H1 (cell line): ENCODE measurements around the gene GMIP. TPM values are rescaled to one million over a fixed set of nuclear protein-coding genes. Genes with fewer than 3 reads are reported as not detected.

Source experiments
- polyA plus RNA-seq, 7 experiments: library from polyadenylated mRNA; depleted of rRNA in 3 of 7; stranded (reverse) in 5 of 7; unstranded in 2 of 7; fragments of >200 nt in 5 of 7; fragments of 200-250 nt in 2 of 7; gene quantifications; 1 replicate in 5 of 7; 2 replicates in 1 of 7; 4 replicates in 1 of 7; pipeline versions ENCODE4 v1.2.1 to v1.2.3, GENCODE V29; 2011 to 2013; ENCODE audit warnings: missing spikeins in 2 of 7, mixed read lengths in 2 of 7
- total RNA-seq: library from RNA; stranded (reverse); fragmentation: NEBNext Ultra II Directional; extraction: Animal tissue kit (Norgen Biotek cat#: 25700); gene quantifications from 2 replicates; pipeline ENCODE4 v1.2.1, GENCODE V29; 2021
- TF ChIP-seq, protein P1 (sequence below): fragments of 300-600 bp; sonication (generic); IDR thresholded peaks from 2 replicates; pipeline ENCODE4 v1.7.1; 2012; ENCODE audit warnings: low read length, moderate library complexity, mild to moderate bottlenecking, inconsistent platforms; ENCODE audit not compliant: insufficient replicate concordance

Gene GMIP
- total and polyA plus RNA-seq, 2 of the 8 experiments (the other 6 are each of a cell fraction or from before 2014, with no cell fraction given): 5.7 to 18.1 TPM

DNA sequence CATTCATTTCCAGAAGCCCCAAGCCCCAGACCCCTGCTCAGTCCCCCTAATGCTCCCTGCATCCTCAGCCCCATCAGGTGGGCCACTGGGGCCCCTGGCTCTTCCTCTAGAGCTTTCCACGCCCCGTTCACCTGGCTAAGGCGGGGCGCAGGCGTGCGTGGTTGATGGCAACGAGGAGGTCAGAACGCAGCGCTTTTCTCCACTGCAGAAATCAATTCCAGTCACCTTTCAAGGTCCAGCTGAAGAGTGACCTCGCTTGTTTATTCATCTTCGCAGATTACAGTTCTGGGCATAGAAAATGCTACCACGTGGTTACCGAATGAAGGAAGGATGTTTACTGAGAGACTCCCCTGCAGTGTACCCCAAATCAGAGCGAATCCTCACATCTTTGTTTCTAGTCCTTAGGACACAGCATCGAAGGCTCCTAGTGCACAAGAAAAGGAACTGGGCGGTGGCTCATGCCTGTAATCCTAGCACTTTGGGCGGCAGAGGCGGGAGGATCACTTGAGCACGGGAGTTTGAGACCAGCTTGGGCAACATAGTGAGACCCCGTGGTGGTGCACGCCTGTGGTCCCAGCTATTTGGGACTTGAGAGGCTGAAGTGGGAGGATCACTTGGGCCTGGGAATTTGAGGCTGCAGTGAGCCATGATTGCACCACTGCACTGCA lies 24.1 kb downstream of the GMIP start (continued):
- TF ChIP-seq, protein P1, sequence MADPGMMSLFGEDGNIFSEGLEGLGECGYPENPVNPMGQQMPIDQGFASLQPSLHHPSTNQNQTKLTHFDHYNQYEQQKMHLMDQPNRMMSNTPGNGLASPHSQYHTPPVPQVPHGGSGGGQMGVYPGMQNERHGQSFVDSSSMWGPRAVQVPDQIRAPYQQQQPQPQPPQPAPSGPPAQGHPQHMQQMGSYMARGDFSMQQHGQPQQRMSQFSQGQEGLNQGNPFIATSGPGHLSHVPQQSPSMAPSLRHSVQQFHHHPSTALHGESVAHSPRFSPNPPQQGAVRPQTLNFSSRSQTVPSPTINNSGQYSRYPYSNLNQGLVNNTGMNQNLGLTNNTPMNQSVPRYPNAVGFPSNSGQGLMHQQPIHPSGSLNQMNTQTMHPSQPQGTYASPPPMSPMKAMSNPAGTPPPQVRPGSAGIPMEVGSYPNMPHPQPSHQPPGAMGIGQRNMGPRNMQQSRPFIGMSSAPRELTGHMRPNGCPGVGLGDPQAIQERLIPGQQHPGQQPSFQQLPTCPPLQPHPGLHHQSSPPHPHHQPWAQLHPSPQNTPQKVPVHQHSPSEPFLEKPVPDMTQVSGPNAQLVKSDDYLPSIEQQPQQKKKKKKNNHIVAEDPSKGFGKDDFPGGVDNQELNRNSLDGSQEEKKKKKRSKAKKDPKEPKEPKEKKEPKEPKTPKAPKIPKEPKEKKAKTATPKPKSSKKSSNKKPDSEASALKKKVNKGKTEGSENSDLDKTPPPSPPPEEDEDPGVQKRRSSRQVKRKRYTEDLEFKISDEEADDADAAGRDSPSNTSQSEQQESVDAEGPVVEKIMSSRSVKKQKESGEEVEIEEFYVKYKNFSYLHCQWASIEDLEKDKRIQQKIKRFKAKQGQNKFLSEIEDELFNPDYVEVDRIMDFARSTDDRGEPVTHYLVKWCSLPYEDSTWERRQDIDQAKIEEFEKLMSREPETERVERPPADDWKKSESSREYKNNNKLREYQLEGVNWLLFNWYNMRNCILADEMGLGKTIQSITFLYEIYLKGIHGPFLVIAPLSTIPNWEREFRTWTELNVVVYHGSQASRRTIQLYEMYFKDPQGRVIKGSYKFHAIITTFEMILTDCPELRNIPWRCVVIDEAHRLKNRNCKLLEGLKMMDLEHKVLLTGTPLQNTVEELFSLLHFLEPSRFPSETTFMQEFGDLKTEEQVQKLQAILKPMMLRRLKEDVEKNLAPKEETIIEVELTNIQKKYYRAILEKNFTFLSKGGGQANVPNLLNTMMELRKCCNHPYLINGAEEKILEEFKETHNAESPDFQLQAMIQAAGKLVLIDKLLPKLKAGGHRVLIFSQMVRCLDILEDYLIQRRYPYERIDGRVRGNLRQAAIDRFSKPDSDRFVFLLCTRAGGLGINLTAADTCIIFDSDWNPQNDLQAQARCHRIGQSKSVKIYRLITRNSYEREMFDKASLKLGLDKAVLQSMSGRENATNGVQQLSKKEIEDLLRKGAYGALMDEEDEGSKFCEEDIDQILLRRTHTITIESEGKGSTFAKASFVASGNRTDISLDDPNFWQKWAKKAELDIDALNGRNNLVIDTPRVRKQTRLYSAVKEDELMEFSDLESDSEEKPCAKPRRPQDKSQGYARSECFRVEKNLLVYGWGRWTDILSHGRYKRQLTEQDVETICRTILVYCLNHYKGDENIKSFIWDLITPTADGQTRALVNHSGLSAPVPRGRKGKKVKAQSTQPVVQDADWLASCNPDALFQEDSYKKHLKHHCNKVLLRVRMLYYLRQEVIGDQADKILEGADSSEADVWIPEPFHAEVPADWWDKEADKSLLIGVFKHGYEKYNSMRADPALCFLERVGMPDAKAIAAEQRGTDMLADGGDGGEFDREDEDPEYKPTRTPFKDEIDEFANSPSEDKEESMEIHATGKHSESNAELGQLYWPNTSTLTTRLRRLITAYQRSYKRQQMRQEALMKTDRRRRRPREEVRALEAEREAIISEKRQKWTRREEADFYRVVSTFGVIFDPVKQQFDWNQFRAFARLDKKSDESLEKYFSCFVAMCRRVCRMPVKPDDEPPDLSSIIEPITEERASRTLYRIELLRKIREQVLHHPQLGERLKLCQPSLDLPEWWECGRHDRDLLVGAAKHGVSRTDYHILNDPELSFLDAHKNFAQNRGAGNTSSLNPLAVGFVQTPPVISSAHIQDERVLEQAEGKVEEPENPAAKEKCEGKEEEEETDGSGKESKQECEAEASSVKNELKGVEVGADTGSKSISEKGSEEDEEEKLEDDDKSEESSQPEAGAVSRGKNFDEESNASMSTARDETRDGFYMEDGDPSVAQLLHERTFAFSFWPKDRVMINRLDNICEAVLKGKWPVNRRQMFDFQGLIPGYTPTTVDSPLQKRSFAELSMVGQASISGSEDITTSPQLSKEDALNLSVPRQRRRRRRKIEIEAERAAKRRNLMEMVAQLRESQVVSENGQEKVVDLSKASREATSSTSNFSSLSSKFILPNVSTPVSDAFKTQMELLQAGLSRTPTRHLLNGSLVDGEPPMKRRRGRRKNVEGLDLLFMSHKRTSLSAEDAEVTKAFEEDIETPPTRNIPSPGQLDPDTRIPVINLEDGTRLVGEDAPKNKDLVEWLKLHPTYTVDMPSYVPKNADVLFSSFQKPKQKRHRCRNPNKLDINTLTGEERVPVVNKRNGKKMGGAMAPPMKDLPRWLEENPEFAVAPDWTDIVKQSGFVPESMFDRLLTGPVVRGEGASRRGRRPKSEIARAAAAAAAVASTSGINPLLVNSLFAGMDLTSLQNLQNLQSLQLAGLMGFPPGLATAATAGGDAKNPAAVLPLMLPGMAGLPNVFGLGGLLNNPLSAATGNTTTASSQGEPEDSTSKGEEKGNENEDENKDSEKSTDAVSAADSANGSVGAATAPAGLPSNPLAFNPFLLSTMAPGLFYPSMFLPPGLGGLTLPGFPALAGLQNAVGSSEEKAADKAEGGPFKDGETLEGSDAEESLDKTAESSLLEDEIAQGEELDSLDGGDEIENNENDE: no peak
